IMR-90 (cell line): ENCODE measurements around the gene ZNF267. TPM values are rescaled to one million over a fixed set of nuclear protein-coding genes. Genes with fewer than 3 reads are reported as not detected.

Experiments
- ATAC-seq: fragments of 200-7000 bp; cut with Tn5 transposase; 2 replicates; pipeline ENCODE4 v1.9.1; 2020; ENCODE audit warnings: low read depth, mild to moderate bottlenecking, moderate library complexity
- BruUV-seq: library from RNA; stranded (reverse); fragments of 400-500 nt; replicated peaks from 2 replicates; lab custom pipeline; 2021; lab: Mats Ljungman, UMichigan
- CTCF ChIA-PET: fragments of 300-600 bp; formaldehyde crosslinking; extraction: SDS; loops from one replicate; lab custom pipeline; 2021; ENCODE audit warnings: antibody characterized with exemption; lab: Yijun Ruan, JAX
- POLR2A ChIA-PET: fragments of 300-600 bp; sonication (Branson Sonifier 250); formaldehyde crosslinking; loops from one replicate; lab custom pipeline; 2022; ENCODE audit warnings: antibody characterized with exemption; ENCODE audit not compliant: unreplicated experiment; lab: Charles Lee
- DNase-seq: peaks from one replicate; pipeline ENCODE4 v3.0.0; 2013
- H2AFZ ChIP-seq: replicated peaks from 2 replicates; pipeline ENCODE3; 2013; ENCODE audit warnings: low read length, mild to moderate bottlenecking; ENCODE audit not compliant: poor library complexity
- H2AK5ac ChIP-seq: 2 replicates; pipeline ENCODE4 v1.6.1; 2013; ENCODE audit warnings: low read depth, low read length, inconsistent platforms
- H2AK9ac ChIP-seq: replicated peaks from 2 replicates; pipeline ENCODE3; 2013; ENCODE audit warnings: mild to moderate bottlenecking, low read depth, low read length, moderate library complexity; ENCODE audit not compliant: poor library complexity
- H2BK120ac ChIP-seq: 2 replicates; pipeline ENCODE4 v1.6.1; 2013; ENCODE audit warnings: low read depth, low read length, inconsistent platforms
- H2BK15ac ChIP-seq: 3 replicates; pipeline ENCODE4 v1.6.1; 2013; ENCODE audit warnings: low read depth, low read length, inconsistent platforms
- H2BK20ac ChIP-seq: 2 replicates; pipeline ENCODE4 v1.6.1; 2013; ENCODE audit warnings: low read depth, mild to moderate bottlenecking, inconsistent platforms, low read length, moderate library complexity
- H2BK5ac ChIP-seq: 2 replicates; pipeline ENCODE4 v1.6.1; 2013; ENCODE audit warnings: mild to moderate bottlenecking, low read depth, low read length, inconsistent platforms; ENCODE audit not compliant: poor library complexity, severe bottlenecking
- H3K14ac ChIP-seq: replicated peaks from 2 replicates; pipeline ENCODE4 v1.6.1; 2013; ENCODE audit warnings: low read depth, low read length, inconsistent platforms
- H3K18ac ChIP-seq: 2 replicates; pipeline ENCODE4 v1.6.1; 2013; ENCODE audit warnings: low read depth, low read length, control low read depth
- H3K23ac ChIP-seq: 2 replicates; pipeline ENCODE4 v1.6.1; 2013; ENCODE audit warnings: low read depth, low read length, inconsistent platforms
- H3K27ac ChIP-seq: 2 replicates; pipeline ENCODE4 v1.5.1; 2013; ENCODE audit warnings: mild to moderate bottlenecking, control low read depth, low read length; ENCODE audit not compliant: insufficient read depth
- H3K27me3 ChIP-seq: 2 replicates; pipeline ENCODE4 v1.6.1; 2013; ENCODE audit warnings: low read length; ENCODE audit not compliant: control insufficient read depth, insufficient read depth
- H3K36me3 ChIP-seq: 2 replicates; pipeline ENCODE4 v1.6.1; 2013; ENCODE audit warnings: low read length, mixed read lengths; ENCODE audit not compliant: control insufficient read depth, insufficient read depth
- H3K4ac ChIP-seq: 2 replicates; pipeline ENCODE4 v1.6.1; 2013; ENCODE audit warnings: low read depth, low read length, inconsistent platforms
- H3K4me1 ChIP-seq: 2 replicates; pipeline ENCODE4 v1.6.1; 2013; ENCODE audit warnings: low read length, mixed read lengths; ENCODE audit not compliant: control insufficient read depth, insufficient read depth
- H3K4me2 ChIP-seq: 2 replicates; pipeline ENCODE4 v1.6.1; 2013; ENCODE audit warnings: low read depth, mild to moderate bottlenecking, control low read depth, low read length, moderate library complexity
- H3K4me3 ChIP-seq: 2 replicates; pipeline ENCODE4 v1.5.1; 2013; ENCODE audit warnings: low read depth, mild to moderate bottlenecking, control low read depth, low read length, moderate library complexity; ENCODE audit not compliant: insufficient read depth
- H3K56ac ChIP-seq: 2 replicates; pipeline ENCODE4 v1.6.1; 2013; ENCODE audit warnings: low read length, inconsistent platforms; ENCODE audit not compliant: insufficient read depth; ENCODE audit errors: extremely low read depth
- H3K79me1 ChIP-seq, 2 experiments: 2 replicates each; pipeline ENCODE4 v1.6.1; 2013; ENCODE audit warnings: low read length in 2 of 2, inconsistent platforms in 1 of 2, low read depth in 1 of 2
- H3K9ac ChIP-seq: 2 replicates; pipeline ENCODE4 v1.6.1; 2013; ENCODE audit warnings: low read depth, low read length, control low read depth
- H3K9me1 ChIP-seq: 2 replicates; pipeline ENCODE4 v1.6.1; 2013; ENCODE audit warnings: low read length, inconsistent platforms; ENCODE audit not compliant: insufficient read depth
- H3K9me3 ChIP-seq: 2 replicates; pipeline ENCODE4 v1.6.1; 2013; ENCODE audit warnings: low read length; ENCODE audit not compliant: control insufficient read depth, insufficient read depth
- H4K20me1 ChIP-seq: 2 replicates; pipeline ENCODE4 v1.6.1; 2013; ENCODE audit warnings: low read length, inconsistent platforms; ENCODE audit not compliant: insufficient read depth
- H4K5ac ChIP-seq: 2 replicates; pipeline ENCODE4 v1.6.1; 2013; ENCODE audit warnings: mild to moderate bottlenecking, low read depth, low read length, control low read depth
- H4K8ac ChIP-seq, 2 experiments: 2 replicates each; pipeline ENCODE4 v1.6.1; 2013; ENCODE audit warnings: low read depth in 2 of 2, low read length in 2 of 2, control low read depth in 1 of 2, inconsistent platforms in 1 of 2
- H4K91ac ChIP-seq: 2 replicates; pipeline ENCODE4 v1.6.1; 2013; ENCODE audit warnings: low read depth, low read length, inconsistent platforms; ENCODE audit not compliant: insufficient read depth
- BHLHE40 ChIP-seq: fragments of 150-350 bp; IDR thresholded peaks from 2 replicates; pipeline ENCODE4 v1.6.1; 2016; ENCODE audit warnings: mild to moderate bottlenecking, low read depth, low read length
- CEBPB ChIP-seq: IDR thresholded peaks from 2 replicates; pipeline ENCODE4 v1.6.1; 2012; ENCODE audit warnings: low read depth, low read length, improper control_type of control experiment
- CHD1 ChIP-seq: IDR thresholded peaks from 2 replicates; pipeline ENCODE4 v1.6.1; 2012; ENCODE audit warnings: low read depth, low read length, improper control_type of control experiment
- CTCF ChIP-seq: conservative IDR thresholded peaks from 2 replicates; pipeline ENCODE4 v1.5.1; 2012; ENCODE audit warnings: mild to moderate bottlenecking, low read depth, low read length, improper control_type of control experiment
- FOS ChIP-seq: fragments of 150-350 bp; IDR thresholded peaks from 2 replicates; pipeline ENCODE4 v1.6.1; 2016; ENCODE audit warnings: low read depth, low read length
- MAFK ChIP-seq: IDR thresholded peaks from 2 replicates; pipeline ENCODE4 v1.6.1; 2012; ENCODE audit warnings: low read depth, low read length, improper control_type of control experiment
- MAZ ChIP-seq: IDR thresholded peaks from 2 replicates; pipeline ENCODE4 v1.6.1; 2012; ENCODE audit warnings: low read depth, mild to moderate bottlenecking, low read length, improper control_type of control experiment, moderate library complexity, borderline replicate concordance
- MXI1 ChIP-seq: IDR thresholded peaks from 2 replicates; pipeline ENCODE4 v1.6.1; 2012; ENCODE audit warnings: low read depth, mild to moderate bottlenecking, low read length, moderate library complexity, borderline replicate concordance
- NFE2L2 ChIP-seq: fragments of 150-350 bp; IDR thresholded peaks from 2 replicates; pipeline ENCODE4 v1.6.1; 2016; ENCODE audit warnings: low read depth, mild to moderate bottlenecking, low read length
- POLR2A ChIP-seq: IDR thresholded peaks from 2 replicates; pipeline ENCODE4 v1.6.1; 2012; ENCODE audit warnings: mild to moderate bottlenecking, low read depth, low read length
- RAD21 ChIP-seq: IDR thresholded peaks from 2 replicates; pipeline ENCODE4 v1.6.1; 2012; ENCODE audit warnings: low read length, improper control_type of control experiment
- RFX5 ChIP-seq: IDR thresholded peaks from 2 replicates; pipeline ENCODE4 v1.8.0; 2012; ENCODE audit warnings: low read depth, mild to moderate bottlenecking, low read length, moderate library complexity
- SMC3 ChIP-seq: fragments of 150-350 bp; IDR thresholded peaks from 2 replicates; pipeline ENCODE4 v1.6.1; 2016; ENCODE audit warnings: low read depth, mild to moderate bottlenecking, antibody characterized with exemption, low read length, moderate library complexity
- WGBS, 2 experiments: methylation state at CpG; one replicate each; pipeline versions ENCODE4 v1.1.5 to v1.1.7; 2013; ENCODE audit warnings: missing lambda C conversion rate in 2 of 2; ENCODE audit not compliant: insufficient read length in 1 of 2; ENCODE audit errors: extremely low coverage in 2 of 2; 5-methylcytosine and 5-hydroxymethylcytosine counted together
- dilution Hi-C: fragments of 300-500 bp; cut with HindIII; formaldehyde crosslinking; loops from one replicate; pipeline ENCODE4 v1.14.3; 2018; ENCODE audit warnings: low sequenced_read_pairs; ENCODE audit not compliant: unreplicated experiment
- in situ Hi-C: fragments of 300-500 bp; cut with MboI; formaldehyde crosslinking; loops from 3 replicates; pipeline ENCODE4 v1.14.3; 2019; ENCODE audit warnings: low sequenced_read_pairs, inconsistent platforms, mixed read lengths
- intact Hi-C: fragments of 100-400 bp; cut with micrococcal nuclease; formaldehyde crosslinking; loops from 2 replicates; pipeline ENCODE4 v1.10.0; 2022
- polyA plus RNA-seq, 3 experiments: library from polyadenylated mRNA; depleted of rRNA; stranded (reverse); fragments of >200 nt; gene quantifications; 2 replicates each; pipeline ENCODE4 v1.2.3, GENCODE V29; 2012; ENCODE audit warnings: low replicate concordance in 1 of 3
- total RNA-seq: library from RNA; depleted of rRNA; stranded (reverse); fragments of >200 nt; gene quantifications from 2 replicates; pipeline ENCODE4 v1.2.3, GENCODE V29; 2012
- TF ChIP-seq, protein P1 (sequence below): fragments of 150-350 bp; IDR thresholded peaks from 2 replicates; pipeline ENCODE4 v1.6.1; 2016; ENCODE audit warnings: low read depth, mild to moderate bottlenecking, low read length, moderate library complexity, borderline replicate concordance

Gene ZNF267
- total and polyA plus RNA-seq, 2 of the 4 experiments (the other 2 are of a cell fraction), result 2.5 to 15.6 TPM

DNA sequence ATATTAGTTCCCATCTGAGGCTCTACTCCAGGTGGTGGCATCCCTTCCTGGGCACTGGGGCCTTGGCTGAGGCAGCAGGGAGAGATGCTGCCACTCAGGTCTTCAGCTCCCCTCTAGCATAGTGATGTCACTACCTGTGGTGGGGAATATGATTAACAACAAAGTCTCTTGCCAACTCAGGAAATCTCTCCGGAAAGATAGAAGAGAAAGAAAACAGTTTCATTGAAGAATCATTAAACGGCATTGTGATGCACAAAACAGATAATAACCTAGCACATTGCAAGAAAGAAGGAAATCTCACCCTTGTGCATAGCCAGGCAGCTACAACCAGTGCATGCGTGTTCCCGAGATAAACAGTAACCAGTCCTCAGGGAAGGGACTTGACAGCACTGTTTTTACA, 12.2 kb upstream of the ZNF267 start:
- DNase-seq (no peak), ATAC-seq (no peak)
- intact Hi-C loops, result loop anchor here (10.0 kb wide), 2 partner anchors 123 to 907 kb away; partner anchors contain the start of gene SETD1A
- no peak overlapping the region for H4K8ac ChIP-seq
- H2AFZ ChIP-seq, result no peak overlapping the region
- H3K79me1 ChIP-seq, result no peaks in the 10 kb centered on the region
- no peak overlapping the region for H3K4me3 ChIP-seq
- H3K9me1 ChIP-seq, result no peaks in the 10 kb centered on the region
- H3K14ac ChIP-seq, result no peak overlapping the region
- no peak overlapping the region for H2BK5ac ChIP-seq
- no peaks in the 10 kb centered on the region for H4K20me1 ChIP-seq
- H2BK15ac ChIP-seq, result no peak overlapping the region
- in situ Hi-C loops, result loop anchor here (10.0 to 25.0 kb wide), 3 partner anchors 157 to 877 kb away; partner anchors contain the start of genes ARMC5, HSD3B7 and TGFB1I1
- dilution Hi-C loops, result no loop called here
- no peak overlapping the region for H4K5ac ChIP-seq
- POLR2A ChIA-PET, result no interaction called here
- H4K91ac ChIP-seq, result no peak overlapping the region
- no peaks in the 10 kb centered on the region for H3K9me3 ChIP-seq
- CTCF ChIA-PET, result interaction anchor here (0.6 kb wide), 1 partner anchor 419 kb away, joined by 3 read pairs; the partner anchor contains the start of gene ZNF843
- WGBS, 2 experiments, result 40% methylated on average over 1 of the region's 4 CpGs; no CpG with 5 or more reads in 1 of the 2 experiments
- no peak overlapping the region for H2AK9ac ChIP-seq
- no peaks in the 10 kb centered on the region for H3K36me3 ChIP-seq
- no peak overlapping the region for H3K9ac ChIP-seq
- no TSS peak for BruUV-seq
- H2AK5ac ChIP-seq, result no peak overlapping the region
- no peaks in the 10 kb centered on the region for H3K4me1 ChIP-seq
- no peak overlapping the region for H3K4ac ChIP-seq
- no peak overlapping the region for H3K56ac ChIP-seq
- no peak overlapping the region for H3K4me2 ChIP-seq
- H3K27ac ChIP-seq, result no peak overlapping the region
- H3K27me3 ChIP-seq, result peaks cover 24% of the 10 kb centered on the region
- H3K23ac ChIP-seq, result no peak overlapping the region
- TF ChIP-seq CHD1, result no peak
- TF ChIP-seq MAFK, result no peak
- TF ChIP-seq BHLHE40, result no peak
- TF ChIP-seq RAD21, result no peak
- TF ChIP-seq FOS, result no peak
- TF ChIP-seq POLR2A, result no peak
- no peak for TF ChIP-seq SMC3
- no peak for TF ChIP-seq MAZ
- TF ChIP-seq, protein P1, sequence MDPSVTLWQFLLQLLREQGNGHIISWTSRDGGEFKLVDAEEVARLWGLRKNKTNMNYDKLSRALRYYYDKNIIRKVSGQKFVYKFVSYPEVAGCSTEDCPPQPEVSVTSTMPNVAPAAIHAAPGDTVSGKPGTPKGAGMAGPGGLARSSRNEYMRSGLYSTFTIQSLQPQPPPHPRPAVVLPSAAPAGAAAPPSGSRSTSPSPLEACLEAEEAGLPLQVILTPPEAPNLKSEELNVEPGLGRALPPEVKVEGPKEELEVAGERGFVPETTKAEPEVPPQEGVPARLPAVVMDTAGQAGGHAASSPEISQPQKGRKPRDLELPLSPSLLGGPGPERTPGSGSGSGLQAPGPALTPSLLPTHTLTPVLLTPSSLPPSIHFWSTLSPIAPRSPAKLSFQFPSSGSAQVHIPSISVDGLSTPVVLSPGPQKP, result no peak
- no peak for TF ChIP-seq CEBPB
- TF ChIP-seq CTCF, result no peak
- TF ChIP-seq RFX5, result no peak
- no peak for TF ChIP-seq MXI1
- TF ChIP-seq NFE2L2, result no peak
- no peak overlapping the region for H2BK120ac ChIP-seq
- no peak overlapping the region for H2BK20ac ChIP-seq
- H3K18ac ChIP-seq, result no peak overlapping the region
